Activated CD8-positive, alpha-beta memory T cell treated with anti-CD3 and anti-CD28 coated beads, Interleukin-2, amount 50 U/mL, for 1 hour (primary cell): Measurements from ENCODE around the gene SEMA3E.
"Not testable (repeated sequence)": the region's sequence is repeated elsewhere in the genome, so short reads cannot be mapped to it uniquely, and the experiment has no call there.

ENCODE experiments used
- DNase-seq: peaks from one replicate; pipeline ENCODE4 v3.0.0-alpha.2; 2020; ENCODE audit errors: extremely low read depth

The SEMA3E gene

GRCh38 chr7:83559887-83560286, 89.1 kb downstream of the SEMA3E start:
- no peak for DNase-seq

GRCh38 chr7:83552556-83552955, 96.4 kb downstream of the SEMA3E start:
- not testable (repeated sequence) for DNase-seq

- DNase-seq, result no peak
These were observed 98.8 kb downstream of the SEMA3E start for GRCh38 chr7:83550100-83550499.

GRCh38 chr7:83548250-83548649, 100.7 kb downstream of the SEMA3E start:
- DNase-seq, result no peak

GRCh38 chr7:83547526-83547925, 101.4 kb downstream of the SEMA3E start:
- DNase-seq, result no peak

- DNase-seq, result no peak
These were observed 102.4 kb downstream of the SEMA3E start for GRCh38 chr7:83546586-83546985.

- DNase-seq, result no peak
These were observed 107.6 kb downstream of the SEMA3E start for GRCh38 chr7:83541187-83541960.

GRCh38 chr7:83534488-83534887, 114.5 kb downstream of the SEMA3E start:
- DNase-seq, result no peak

- DNase-seq, result no peak
These were observed 116.7 kb downstream of the SEMA3E start for GRCh38 chr7:83532219-83532618.

GRCh38 chr7:83531766-83532165, 117.2 kb downstream of the SEMA3E start:
- no peak for DNase-seq

- no peak for DNase-seq
These were observed 120.0 kb downstream of the SEMA3E start for GRCh38 chr7:83528925-83529423.

GRCh38 chr7:83524277-83525075, 124.5 kb downstream of the SEMA3E start:
- DNase-seq, result no peak

- DNase-seq, result no peak
These were observed 128.2 kb downstream of the SEMA3E start for GRCh38 chr7:83520726-83521125.

GRCh38 chr7:83519240-83519639, 129.7 kb downstream of the SEMA3E start:
- DNase-seq, result no peak

- no peak for DNase-seq
These were observed 131.8 kb downstream of the SEMA3E start for GRCh38 chr7:83517035-83517700.

- DNase-seq, result no peak
These were observed 134.0 kb downstream of the SEMA3E start for GRCh38 chr7:83514977-83515376.

GRCh38 chr7:83509255-83510021, 139.5 kb downstream of the SEMA3E start:
- no peak for DNase-seq

- DNase-seq, result no peak
These were observed 144.6 kb downstream of the SEMA3E start for GRCh38 chr7:83504330-83504729.

GRCh38 chr7:83502636-83503035, 146.3 kb downstream of the SEMA3E start:
- DNase-seq, result no peak

GRCh38 chr7:83494683-83495082, 154.3 kb downstream of the SEMA3E start:
- no peak for DNase-seq

- DNase-seq, result no peak
These were observed 156.1 kb downstream of the SEMA3E start for GRCh38 chr7:83492802-83493201.

GRCh38 chr7:83487801-83488200, 161.1 kb downstream of the SEMA3E start:
- no peak for DNase-seq
